Suprapubic skin (tissue), 4 donors: ENCODE data around the gene SETD3. TPM values are rescaled to one million over a fixed set of nuclear protein-coding genes. Genes with fewer than 3 reads are reported as not detected.

Experiments
- DNase-seq, 2 donors: peaks; one replicate each; pipeline ENCODE4 v3.0.0-alpha.2; 2019; ENCODE audit warnings: low spot score in 2 of 2
- H3K27ac ChIP-seq: fragments of 200-600 bp; sonication (generic); one replicate; pipeline ENCODE4 v1.5.1; 2019
- H3K27me3 ChIP-seq: fragments of 200-600 bp; sonication (generic); one replicate; pipeline ENCODE4 v1.5.1; 2019
- H3K36me3 ChIP-seq: fragments of 200-600 bp; sonication (generic); one replicate; pipeline ENCODE4 v1.5.1; 2019
- H3K4me1 ChIP-seq: fragments of 200-600 bp; sonication (generic); one replicate; pipeline ENCODE4 v1.5.1; 2019
- H3K4me3 ChIP-seq: fragments of 200-600 bp; sonication (generic); one replicate; pipeline ENCODE4 v1.5.1; 2019; ENCODE audit warnings: mild to moderate bottlenecking
- H3K9me3 ChIP-seq: fragments of 200-600 bp; sonication (generic); one replicate; pipeline ENCODE4 v1.5.1; 2019
- EP300 ChIP-seq: sonication (generic); formaldehyde crosslinking; IDR thresholded peaks from one replicate; pipeline ENCODE4 v1.6.1; 2017; ENCODE audit warnings: antibody characterized with exemption
- POLR2A ChIP-seq, 2 donors: fragments of 450-650 bp; IDR thresholded peaks; one replicate each; pipeline ENCODE4 v1.6.1; 2017; ENCODE audit warnings: antibody characterized with exemption in 2 of 2, mild to moderate bottlenecking in 2 of 2, moderate library complexity in 2 of 2
- POLR2AphosphoS5 ChIP-seq, 3 donors: sonication (generic); formaldehyde crosslinking; IDR thresholded peaks; one replicate each; pipeline ENCODE4 v1.6.1; 2017; ENCODE audit warnings: antibody characterized with exemption in 3 of 3
- WGBS: methylation state at CpG from one replicate; pipeline ENCODE4 v1.1.5; 2018; 5-methylcytosine and 5-hydroxymethylcytosine counted together
- total RNA-seq, 4 donors: library from RNA; depleted of rRNA; stranded (reverse); fragments of >200 nt; gene quantifications; one replicate each; pipeline ENCODE4 v1.1.0, GENCODE V29; 2016
- TF ChIP-seq, protein P1 (sequence below), 2 donors: fragments of 200-600 bp in 1 of 2; fragments of 450-650 bp in 1 of 2; sonication (generic) in 1 of 2; IDR thresholded peaks; one replicate each; pipeline ENCODE4 v1.5.1; 2016 to 2019; ENCODE audit warnings: antibody characterized with exemption in 2 of 2, mild to moderate bottlenecking in 1 of 2, moderate library complexity in 1 of 2

Gene SETD3
- total RNA-seq, 4 donors from 2014 or later = 50.2 to 57.5 (median 54.8) TPM

DNA sequence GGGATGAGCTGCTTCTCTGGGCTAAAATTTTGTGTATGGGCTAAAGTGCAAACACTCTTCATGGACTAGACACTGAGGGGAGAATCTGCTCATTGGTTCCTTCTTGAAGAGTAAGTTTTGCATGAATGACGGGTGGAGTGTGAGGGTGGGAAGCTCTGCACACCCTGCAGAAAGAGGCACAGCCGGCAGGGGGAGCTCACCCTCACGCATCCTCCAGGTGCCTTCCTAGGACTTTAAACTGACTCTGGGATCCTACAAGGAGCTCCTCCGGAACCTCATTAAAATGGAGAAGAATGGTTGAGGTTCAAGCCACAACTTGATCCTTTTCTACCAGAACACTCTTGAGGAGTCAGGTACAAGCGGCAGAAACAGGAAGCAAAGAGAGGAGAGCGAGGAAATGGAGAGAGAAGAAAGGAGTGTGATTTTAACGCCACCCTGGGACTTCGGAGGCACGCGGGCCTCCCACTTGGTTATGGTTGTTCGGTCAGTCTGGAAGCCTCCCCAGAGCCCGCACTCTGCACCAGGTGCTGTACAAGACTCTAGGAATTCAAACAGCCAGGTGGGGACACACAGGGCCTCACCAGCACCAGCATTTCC, 87.5 kb downstream of the SETD3 start:
- Histone ChIP-seq H3K36me3 (peaks cover 21% of the 10 kb centered on the region), H3K9me3 (no peaks in the 10 kb centered on the region), H3K4me3 (no peak overlapping the region), H3K27ac (no peak overlapping the region), H3K4me1 (peaks cover 4% of the 10 kb centered on the region), H3K27me3 (no peaks in the 10 kb centered on the region)
- no peak for DNase-seq
- 72% methylated on average over 12 of the region's 12 CpGs for WGBS
- no peak for TF ChIP-seq POLR2A (IDR thresholded peaks at IDR 0.05)
- TF ChIP-seq, protein P1, sequence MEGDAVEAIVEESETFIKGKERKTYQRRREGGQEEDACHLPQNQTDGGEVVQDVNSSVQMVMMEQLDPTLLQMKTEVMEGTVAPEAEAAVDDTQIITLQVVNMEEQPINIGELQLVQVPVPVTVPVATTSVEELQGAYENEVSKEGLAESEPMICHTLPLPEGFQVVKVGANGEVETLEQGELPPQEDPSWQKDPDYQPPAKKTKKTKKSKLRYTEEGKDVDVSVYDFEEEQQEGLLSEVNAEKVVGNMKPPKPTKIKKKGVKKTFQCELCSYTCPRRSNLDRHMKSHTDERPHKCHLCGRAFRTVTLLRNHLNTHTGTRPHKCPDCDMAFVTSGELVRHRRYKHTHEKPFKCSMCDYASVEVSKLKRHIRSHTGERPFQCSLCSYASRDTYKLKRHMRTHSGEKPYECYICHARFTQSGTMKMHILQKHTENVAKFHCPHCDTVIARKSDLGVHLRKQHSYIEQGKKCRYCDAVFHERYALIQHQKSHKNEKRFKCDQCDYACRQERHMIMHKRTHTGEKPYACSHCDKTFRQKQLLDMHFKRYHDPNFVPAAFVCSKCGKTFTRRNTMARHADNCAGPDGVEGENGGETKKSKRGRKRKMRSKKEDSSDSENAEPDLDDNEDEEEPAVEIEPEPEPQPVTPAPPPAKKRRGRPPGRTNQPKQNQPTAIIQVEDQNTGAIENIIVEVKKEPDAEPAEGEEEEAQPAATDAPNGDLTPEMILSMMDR (IDR thresholded peaks at IDR 0.05) = peak in 1 of 2 donors; percentile 74

- H3K27me3 ChIP-seq = peaks cover under 1% of the 10 kb centered on the region
- DNase-seq = no peak
- no peak overlapping the region for H3K4me3 ChIP-seq
- no peaks in the 10 kb centered on the region for H3K9me3 ChIP-seq
- H3K36me3 ChIP-seq = peaks cover 6% of the 10 kb centered on the region
- peaks cover 4% of the 10 kb centered on the region for H3K4me1 ChIP-seq
- WGBS = 47% methylated on average over 11 of the region's 13 CpGs
- TF ChIP-seq, protein P1 (IDR thresholded peaks at IDR 0.05) = no peak
- TF ChIP-seq EP300 (no peak), POLR2A (IDR thresholded peaks at IDR 0.05) (no peak), POLR2AphosphoS5 (IDR thresholded peaks at IDR 0.05) (no peak)
- H3K27ac ChIP-seq = no peak overlapping the region
Observed at GRCh38 chr14:99391671-99392070, 89.0 kb downstream of the SETD3 start.

DNA sequence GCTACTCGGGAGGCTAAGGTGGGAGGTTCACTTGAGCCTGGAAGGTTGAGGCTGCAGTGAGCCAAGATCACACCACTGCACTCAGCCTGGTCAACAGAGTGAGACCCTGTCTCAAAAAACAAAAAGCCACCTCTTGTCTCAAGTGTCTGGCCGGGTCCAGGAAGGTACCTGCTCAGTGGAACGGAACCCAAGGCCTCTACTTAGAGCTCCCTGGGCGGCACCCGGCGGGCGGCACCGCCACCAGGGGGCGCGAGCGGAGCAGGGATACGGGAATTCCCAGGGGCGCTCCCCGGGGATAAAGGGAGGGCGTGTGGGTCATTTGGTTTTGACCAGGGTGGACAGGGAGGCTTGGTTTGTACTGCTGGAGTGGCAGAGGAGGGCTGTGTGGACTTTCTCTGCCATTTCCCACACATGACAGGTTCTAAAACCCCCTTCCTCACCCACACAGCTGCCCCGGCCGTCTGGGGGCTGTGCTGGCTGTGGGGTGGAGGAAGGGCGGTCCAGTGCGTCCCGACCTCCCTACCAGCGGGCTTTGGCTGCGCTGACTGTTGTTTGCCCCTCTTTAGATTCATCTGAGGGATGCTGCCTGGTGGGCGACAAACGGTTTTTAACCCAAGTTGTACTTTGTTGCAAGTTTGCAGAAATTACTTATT, 91.4 kb downstream of the SETD3 start:
- no peak for TF ChIP-seq POLR2AphosphoS5 (IDR thresholded peaks at IDR 0.05)
- TF ChIP-seq, protein P1 (IDR thresholded peaks at IDR 0.05) = peak; percentile 18 to 60
- TF ChIP-seq POLR2A (IDR thresholded peaks at IDR 0.05) = no peak
- Histone ChIP-seq H3K36me3 (no peaks in the 10 kb centered on the region), H3K27ac (no peak overlapping the region), H3K4me3 (no peak overlapping the region), H3K27me3 (peaks cover 13% of the 10 kb centered on the region), H3K9me3 (no peaks in the 10 kb centered on the region), H3K4me1 (peaks cover 4% of the 10 kb centered on the region)
- 22% methylated on average over 21 of the region's 24 CpGs for WGBS
- DNase-seq = no peak

GRCh38 chr14:99388286-99388685, 92.4 kb downstream of the SETD3 start:
- TF ChIP-seq POLR2AphosphoS5 (IDR thresholded peaks at IDR 0.05) (no peak), POLR2A (IDR thresholded peaks at IDR 0.05) (no peak), EP300 (no peak)
- TF ChIP-seq, protein P1 (IDR thresholded peaks at IDR 0.05) = no peak
- H3K4me3 ChIP-seq = no peak overlapping the region

DNA sequence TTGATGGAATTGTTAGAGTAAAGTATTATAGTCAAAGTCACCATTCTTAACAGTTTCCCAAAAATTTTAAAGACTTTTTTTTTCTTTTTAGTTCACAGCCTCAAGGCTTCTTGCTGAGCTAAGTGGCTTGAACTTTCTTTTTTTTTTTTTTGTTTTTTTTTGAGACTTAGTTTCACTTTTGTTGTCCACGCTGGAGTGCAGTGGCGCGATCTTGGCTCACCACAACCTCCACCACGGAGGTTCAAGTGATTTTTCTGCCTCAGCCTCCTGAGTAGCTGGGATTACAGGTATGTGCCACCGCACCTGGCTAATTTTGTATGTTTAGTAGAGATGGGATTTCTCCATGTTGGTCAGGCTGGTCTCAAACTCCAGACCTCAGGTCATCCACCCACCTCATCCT, 92.8 kb downstream of the SETD3 start:
- DNase-seq = no peak
- WGBS = 91% methylated on average over 5 of the region's 5 CpGs
- TF ChIP-seq, protein P1 (IDR thresholded peaks at IDR 0.05) = no peak
- no peak for TF ChIP-seq POLR2A (IDR thresholded peaks at IDR 0.05)
- TF ChIP-seq EP300 = no peak
- no peak for TF ChIP-seq POLR2AphosphoS5 (IDR thresholded peaks at IDR 0.05)
- Histone ChIP-seq H3K4me1 (peaks cover 4% of the 10 kb centered on the region), H3K27ac (no peak overlapping the region), H3K27me3 (peaks cover 18% of the 10 kb centered on the region), H3K36me3 (no peaks in the 10 kb centered on the region), H3K9me3 (no peaks in the 10 kb centered on the region), H3K4me3 (no peak overlapping the region)

More at GRCh38 chr14:99388286-99388685, 92.4 kb downstream of the SETD3 start:
- DNase-seq = no peak
- WGBS = 90% methylated on average over 12 of the region's 12 CpGs
- Histone ChIP-seq H3K4me1 (peaks cover 4% of the 10 kb centered on the region), H3K27me3 (peaks cover 18% of the 10 kb centered on the region), H3K27ac (no peak overlapping the region), H3K36me3 (no peaks in the 10 kb centered on the region), H3K9me3 (no peaks in the 10 kb centered on the region)
